ENCODE results near the gene COTL1. TPM values are rescaled to one million over a fixed set of nuclear protein-coding genes. Genes with fewer than 3 reads are reported as not detected.

The COTL1 gene
- total RNA-seq, 2 experiments from 2014 or later: 125 to 232 TPM

DNA sequence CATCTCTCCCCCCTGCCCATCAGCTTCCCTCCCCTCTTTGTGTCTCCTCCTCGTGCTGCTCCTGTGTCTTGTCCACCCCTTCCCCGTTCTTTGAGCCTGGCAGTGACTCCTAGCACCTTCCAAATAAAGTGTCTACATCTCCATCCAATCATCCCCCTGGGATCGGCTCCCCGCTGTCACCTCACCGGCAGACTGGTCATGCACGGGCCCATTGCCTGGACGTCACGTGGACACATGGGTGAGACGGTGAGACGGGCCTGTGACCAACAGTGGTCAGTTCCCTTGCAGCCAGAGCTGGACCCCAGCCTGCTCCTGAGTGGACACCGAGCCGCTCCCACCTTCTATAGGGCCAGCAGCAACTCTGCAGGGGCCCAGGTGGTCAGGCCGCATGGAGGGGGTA, 46.4 kb downstream of the COTL1 start:
- Histone ChIP-seq H3K9me2 (ENCODE audit: insufficient read depth, low read length) (no peaks in the 10 kb centered on the region), H3K27ac (ENCODE audit: low read depth, low read length, poor library complexity, severe bottlenecking) (no peak overlapping the region), H3K4me1 (ENCODE audit: insufficient read depth, low read length, poor library complexity, severe bottlenecking) (no peaks in the 10 kb centered on the region), H2AFZ (ENCODE audit: low read length) (no peak overlapping the region), H3K4me3 (ENCODE audit: low read depth, low read length, poor library complexity, severe bottlenecking) (no peak overlapping the region), H3K36me3 (ENCODE audit: insufficient read depth, low read length) (peaks cover 87% of the 10 kb centered on the region), H3K79me2 (ENCODE audit: insufficient read depth, low read depth, low read length) (peaks cover 27% of the 10 kb centered on the region), H4K20me1 (ENCODE audit: insufficient read depth, low read length) (no peaks in the 10 kb centered on the region), H3K4me2 (ENCODE audit: low read length) (no peak overlapping the region), H3K9me3 (ENCODE audit: low read length) (peaks cover 8% of the 10 kb centered on the region; the same call in 1 of the 2 replicates)
- ChIA-PET POLR2A (no interaction called here), CTCF (ENCODE audit: unreplicated experiment) (no interaction called here)
- TF ChIP-seq EZH2phosphoT487 (IDR thresholded peaks at IDR 0.05; ENCODE audit: borderline replicate concordance, low read depth, low read length): no peak
- TF ChIP-seq, protein P1, sequence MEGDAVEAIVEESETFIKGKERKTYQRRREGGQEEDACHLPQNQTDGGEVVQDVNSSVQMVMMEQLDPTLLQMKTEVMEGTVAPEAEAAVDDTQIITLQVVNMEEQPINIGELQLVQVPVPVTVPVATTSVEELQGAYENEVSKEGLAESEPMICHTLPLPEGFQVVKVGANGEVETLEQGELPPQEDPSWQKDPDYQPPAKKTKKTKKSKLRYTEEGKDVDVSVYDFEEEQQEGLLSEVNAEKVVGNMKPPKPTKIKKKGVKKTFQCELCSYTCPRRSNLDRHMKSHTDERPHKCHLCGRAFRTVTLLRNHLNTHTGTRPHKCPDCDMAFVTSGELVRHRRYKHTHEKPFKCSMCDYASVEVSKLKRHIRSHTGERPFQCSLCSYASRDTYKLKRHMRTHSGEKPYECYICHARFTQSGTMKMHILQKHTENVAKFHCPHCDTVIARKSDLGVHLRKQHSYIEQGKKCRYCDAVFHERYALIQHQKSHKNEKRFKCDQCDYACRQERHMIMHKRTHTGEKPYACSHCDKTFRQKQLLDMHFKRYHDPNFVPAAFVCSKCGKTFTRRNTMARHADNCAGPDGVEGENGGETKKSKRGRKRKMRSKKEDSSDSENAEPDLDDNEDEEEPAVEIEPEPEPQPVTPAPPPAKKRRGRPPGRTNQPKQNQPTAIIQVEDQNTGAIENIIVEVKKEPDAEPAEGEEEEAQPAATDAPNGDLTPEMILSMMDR (conservative IDR thresholded peaks at IDR 0.05; ENCODE audit: low read length): no peak
- no peak for DNase-seq (ENCODE audit: low spot score)
- BruUV-seq (replicated peaks): no TSS peak
- intact Hi-C loops (cut with micrococcal nuclease; ENCODE audit: unreplicated experiment): no loop called here

DNA sequence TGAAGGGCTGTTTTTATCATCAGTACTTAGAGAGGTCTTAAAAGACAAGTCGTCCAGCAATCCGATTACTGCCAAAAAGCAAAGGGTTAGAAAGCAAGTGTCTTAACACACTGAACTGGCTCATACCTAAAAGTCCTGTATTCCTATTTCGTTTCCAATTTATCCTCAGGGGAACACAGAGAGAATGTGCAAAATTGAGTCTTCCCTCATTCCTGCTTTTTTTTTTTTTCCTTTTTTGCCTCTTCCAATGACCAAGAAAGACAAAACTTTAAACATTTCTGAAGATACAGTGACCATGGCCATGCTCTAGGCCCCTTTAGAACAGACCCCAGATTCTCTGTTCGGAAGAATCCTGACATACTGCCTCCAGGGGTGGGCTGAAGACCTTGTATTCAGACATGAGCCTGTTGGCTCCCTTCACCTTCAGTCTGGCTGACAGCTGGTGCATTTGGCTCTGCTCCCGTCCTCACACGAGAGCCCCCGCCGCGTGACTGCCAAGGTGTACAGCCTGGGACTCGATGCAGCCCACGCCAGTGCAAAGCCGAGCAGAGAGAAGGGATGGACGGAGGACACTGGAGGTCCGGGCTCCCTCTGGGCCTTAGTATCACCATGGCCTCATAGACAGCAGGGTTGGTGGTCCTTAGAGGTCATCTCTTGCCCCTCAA, 47.0 kb downstream of the COTL1 start:
- H4K20me1 ChIP-seq (ENCODE audit: insufficient read depth, low read length): no peaks in the 10 kb centered on the region
- no peak for TF ChIP-seq EZH2phosphoT487 (IDR thresholded peaks at IDR 0.05; ENCODE audit: borderline replicate concordance, low read depth, low read length)
- TF ChIP-seq, protein P1 (conservative IDR thresholded peaks at IDR 0.05; ENCODE audit: low read length): no peak
- DNase-seq (ENCODE audit: low spot score): no peak
- H3K79me2 ChIP-seq (ENCODE audit: insufficient read depth, low read depth, low read length): peaks cover 21% of the 10 kb centered on the region
- no peaks in the 10 kb centered on the region for H3K9me2 ChIP-seq (ENCODE audit: insufficient read depth, low read length)
- no TSS peak for BruUV-seq (replicated peaks)
- no peak overlapping the region for H3K4me2 ChIP-seq (ENCODE audit: low read length)
- peaks cover 87% of the 10 kb centered on the region for H3K36me3 ChIP-seq (ENCODE audit: insufficient read depth, low read length)
- H3K4me1 ChIP-seq (ENCODE audit: insufficient read depth, low read length, poor library complexity, severe bottlenecking): no peaks in the 10 kb centered on the region
- intact Hi-C loops (cut with micrococcal nuclease; ENCODE audit: unreplicated experiment): no loop called here
- POLR2A ChIA-PET: interaction anchor here (0.7 kb wide), 1 partner anchor 124 kb away, joined by 3 read pairs; no protein-coding TSS in a partner anchor
- H3K4me3 ChIP-seq (ENCODE audit: low read depth, low read length, poor library complexity, severe bottlenecking): no peak overlapping the region
- H3K9me3 ChIP-seq (ENCODE audit: low read length): peaks cover 8% of the 10 kb centered on the region; the same call in 1 of the 2 replicates
- no peak overlapping the region for H3K27ac ChIP-seq (ENCODE audit: low read depth, low read length, poor library complexity, severe bottlenecking)
- no peak overlapping the region for H2AFZ ChIP-seq (ENCODE audit: low read length)
- CTCF ChIA-PET (ENCODE audit: unreplicated experiment): no interaction called here

DNA sequence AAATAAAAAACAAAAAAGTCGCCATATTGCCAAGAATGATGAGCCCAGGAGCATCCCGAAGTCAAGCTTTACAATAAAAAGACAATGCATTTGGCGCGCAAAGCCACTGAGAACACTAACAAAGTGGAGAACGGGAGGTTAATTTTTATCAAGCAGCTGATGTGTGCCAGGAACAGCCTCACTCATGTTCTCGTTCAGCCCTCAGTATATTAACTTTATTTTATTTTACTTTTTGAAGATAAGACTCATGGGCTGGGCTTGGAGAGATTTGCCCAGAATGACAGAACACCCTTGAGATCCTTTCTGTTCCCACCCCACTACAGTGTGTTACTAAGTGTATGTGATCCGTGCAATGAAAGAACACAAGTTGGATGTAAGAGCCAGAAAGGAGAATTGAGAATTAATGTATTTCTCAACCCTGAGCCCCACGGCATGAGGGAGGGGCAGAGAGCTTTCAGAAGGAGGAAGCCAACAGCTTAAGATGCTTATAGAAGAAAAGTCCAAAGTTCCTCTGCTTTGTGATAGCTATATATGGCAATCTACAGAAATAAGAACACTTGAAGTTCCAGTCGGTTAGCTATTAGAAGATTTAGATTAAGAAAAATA, 48.4 kb downstream of the COTL1 start:
- Histone ChIP-seq H3K36me3 (ENCODE audit: insufficient read depth, low read length) (peaks cover 94% of the 10 kb centered on the region), H3K4me1 (ENCODE audit: insufficient read depth, low read length, poor library complexity, severe bottlenecking) (no peaks in the 10 kb centered on the region), H3K79me2 (ENCODE audit: insufficient read depth, low read depth, low read length) (peaks cover 20% of the 10 kb centered on the region), H3K4me3 (ENCODE audit: low read depth, low read length, poor library complexity, severe bottlenecking) (no peak overlapping the region), H3K27ac (ENCODE audit: low read depth, low read length, poor library complexity, severe bottlenecking) (no peak overlapping the region), H3K4me2 (ENCODE audit: low read length) (no peak overlapping the region), H2AFZ (ENCODE audit: low read length) (no peak overlapping the region), H4K20me1 (ENCODE audit: insufficient read depth, low read length) (no peaks in the 10 kb centered on the region), H3K9me2 (ENCODE audit: insufficient read depth, low read length) (no peaks in the 10 kb centered on the region), H3K9me3 (ENCODE audit: low read length) (peaks cover 8% of the 10 kb centered on the region; the same call in 1 of the 2 replicates)
- ChIA-PET CTCF (ENCODE audit: unreplicated experiment) (interaction anchor here (0.6 kb wide), 1 partner anchor 575 kb away, joined by 3 read pairs; no protein-coding TSS in a partner anchor), POLR2A (interaction anchor here (0.7 kb wide), 1 partner anchor 731 kb away, joined by 5 read pairs; no protein-coding TSS in a partner anchor)
- DNase-seq (ENCODE audit: low spot score): no peak
- BruUV-seq (replicated peaks): no TSS peak
- intact Hi-C loops (cut with micrococcal nuclease; ENCODE audit: unreplicated experiment): no loop called here
- no peak for TF ChIP-seq EZH2phosphoT487 (IDR thresholded peaks at IDR 0.05; ENCODE audit: borderline replicate concordance, low read depth, low read length)
- TF ChIP-seq, protein P1 (conservative IDR thresholded peaks at IDR 0.05; ENCODE audit: low read length): no peak

All from OCI-LY7 (cell line).